MCF 10A (cell line): Measurements from ENCODE around the gene MCTP1. TPM values are rescaled to one million over a fixed set of nuclear protein-coding genes. Genes with fewer than 3 reads are reported as not detected.

Source experiments
- BruUV-seq: library from RNA; stranded (reverse); fragments of 400-500 nt; replicated peaks from 2 replicates; lab custom pipeline; 2021; lab: Mats Ljungman, UMichigan
- CTCF ChIA-PET: fragments of 300-600 bp; sonication (Branson Sonifier 250); formaldehyde crosslinking; extraction: SDS; loops from one replicate; lab custom pipeline; 2021; ENCODE audit warnings: antibody characterized with exemption, inconsistent platforms; lab: Yijun Ruan, JAX
- POLR2A ChIA-PET: fragments of 300-600, 350-650 bp; sonication (Branson Sonifier 250); formaldehyde crosslinking; extraction: SDS; loops from one replicate; lab custom pipeline; 2020; ENCODE audit warnings: antibody characterized with exemption, inconsistent platforms; lab: Yijun Ruan, JAX
- DNase-seq: peaks from one replicate; pipeline ENCODE4 v3.0.0-alpha.2; 2018; ENCODE audit not compliant: unreplicated experiment
- H3K27ac Mint-ChIP-seq: one replicate; pipeline ENCODE4 v1.8.0; 2022; ENCODE audit warnings: mild to moderate bottlenecking, low read depth, mixed read lengths; ENCODE audit not compliant: unreplicated experiment
- H3K27me3 Mint-ChIP-seq: one replicate; pipeline ENCODE4 v1.8.0; 2022; ENCODE audit warnings: mixed read lengths; ENCODE audit not compliant: insufficient read depth, unreplicated experiment
- H3K36me3 Mint-ChIP-seq: one replicate; pipeline ENCODE4 v1.8.0; 2022; ENCODE audit warnings: mild to moderate bottlenecking, moderate library complexity, mixed read lengths; ENCODE audit not compliant: insufficient read depth, unreplicated experiment
- H3K4me1 Mint-ChIP-seq: one replicate; pipeline ENCODE4 v1.8.0; 2022; ENCODE audit warnings: mixed read lengths; ENCODE audit not compliant: insufficient read depth, unreplicated experiment
- H3K4me3 Mint-ChIP-seq: one replicate; pipeline ENCODE4 v1.8.0; 2022; ENCODE audit warnings: mild to moderate bottlenecking, moderate library complexity, mixed read lengths; ENCODE audit not compliant: unreplicated experiment
- H3K9me3 Mint-ChIP-seq: one replicate; pipeline ENCODE4 v1.8.0; 2022; ENCODE audit warnings: mixed read lengths; ENCODE audit not compliant: unreplicated experiment
- CTCF ChIP-seq: fragments of 200-600 bp; IDR thresholded peaks from one replicate; pipeline ENCODE4 v1.8.0; 2022; ENCODE audit warnings: antibody characterized with exemption, mild to moderate bottlenecking; ENCODE audit not compliant: unreplicated experiment
- intact Hi-C: fragments of 100-400 bp; cut with micrococcal nuclease; formaldehyde crosslinking; loops from 2 replicates; pipeline ENCODE4 v1.14.1; 2022
- total RNA-seq: library from RNA; stranded (reverse); gene quantifications from 2 replicates; pipeline ENCODE4 v1.2.3, GENCODE V29; 2022

The MCTP1 gene
- total RNA-seq, 1 experiment from 2014 or later, result 40.3 TPM

- no peaks in the 10 kb centered on the region for H3K9me3 Mint-ChIP-seq
- POLR2A ChIA-PET, result no interaction called here
- CTCF ChIA-PET, result interaction anchor here (0.7 to 2.0 kb wide), 6 partner anchors 7 to 368 kb away, joined by 3 to 11 read pairs (median 4); no protein-coding TSS in a partner anchor
- BruUV-seq, result no TSS peak
- H3K27me3 Mint-ChIP-seq, result no peaks in the 10 kb centered on the region
- no peak overlapping the region for H3K27ac Mint-ChIP-seq
- DNase-seq, result no peak
- no peaks in the 10 kb centered on the region for H3K36me3 Mint-ChIP-seq
- peaks cover 1% of the 10 kb centered on the region for H3K4me1 Mint-ChIP-seq
- TF ChIP-seq CTCF, result no peak
- intact Hi-C loops, result no loop called here
- H3K4me3 Mint-ChIP-seq, result no peak overlapping the region
These were observed 378.1 kb downstream of the MCTP1 start for GRCh38 chr5:94906750-94907149.

- no peak for TF ChIP-seq CTCF
- Mint-ChIP-seq H3K4me1 (peaks cover 25% of the 10 kb centered on the region), H3K4me3 (no peak overlapping the region), H3K9me3 (peaks cover 7% of the 10 kb centered on the region), H3K27me3 (no peaks in the 10 kb centered on the region), H3K36me3 (no peaks in the 10 kb centered on the region), H3K27ac (no peak overlapping the region)
- intact Hi-C loops, result no loop called here
- POLR2A ChIA-PET, result no interaction called here
- BruUV-seq, result no TSS peak
- no peak for DNase-seq
- CTCF ChIA-PET, result interaction anchor here (0.6 kb wide), 1 partner anchor 1749 kb away, joined by 3 read pairs; no protein-coding TSS in a partner anchor
These were observed 381.2 kb downstream of the MCTP1 start for GRCh38 chr5:94903726-94904125.

- Mint-ChIP-seq H3K9me3 (peaks cover 7% of the 10 kb centered on the region), H3K4me1 (peaks cover 25% of the 10 kb centered on the region), H3K4me3 (peak overlapping the region; percentile 35), H3K36me3 (no peaks in the 10 kb centered on the region), H3K27me3 (no peaks in the 10 kb centered on the region), H3K27ac (peak overlapping the region; percentile 98)
- POLR2A ChIA-PET, result interaction anchor here (0.6 to 1.3 kb wide), 5 partner anchors 9 to 414 kb away, joined by 3 read pairs; no protein-coding TSS in a partner anchor
- peak; percentile 68 for DNase-seq
- BruUV-seq, result TSS peak; percentile 67
- CTCF ChIA-PET, result interaction anchor here (0.8 to 1.1 kb wide), 3 partner anchors 8 to 546 kb away, joined by 3 to 5 read pairs (median 3); no protein-coding TSS in a partner anchor
- intact Hi-C loops, result no loop called here
- TF ChIP-seq CTCF, result no peak
These were observed 383.5 kb downstream of the MCTP1 start for GRCh38 chr5:94901191-94901979.

- H3K27me3 Mint-ChIP-seq, result no peaks in the 10 kb centered on the region
- intact Hi-C loops, result no loop called here
These were observed 384.8 kb downstream of the MCTP1 start for GRCh38 chr5:94900006-94900505.

More at GRCh38 chr5:94900006-94900505, 384.8 kb downstream of the MCTP1 start:
- no peak overlapping the region for H3K4me3 Mint-ChIP-seq
- ChIA-PET CTCF (interaction anchor here (0.9 to 2.1 kb wide), 5 partner anchors 8 to 375 kb away, joined by 3 to 11 read pairs (median 4); no protein-coding TSS in a partner anchor), POLR2A (no interaction called here)
- H3K4me1 Mint-ChIP-seq, result peaks cover 25% of the 10 kb centered on the region
- peaks cover 7% of the 10 kb centered on the region for H3K9me3 Mint-ChIP-seq
- H3K27ac Mint-ChIP-seq, result peak overlapping the region; percentile 98
- BruUV-seq, result no TSS peak
- DNase-seq, result no peak
- no peak for TF ChIP-seq CTCF
- no peaks in the 10 kb centered on the region for H3K36me3 Mint-ChIP-seq
